ENCODE measurements around the gene MPPED2. TPM values are rescaled to one million over a fixed set of nuclear protein-coding genes. Genes with fewer than 3 reads are reported as not detected.

MPPED2 gene
- total RNA-seq, 1 donor from 2014 or later = 1.6 TPM

- no peaks in the 10 kb centered on the region for H3K36me3 Mint-ChIP-seq (ENCODE audit: low read depth, unreplicated experiment)
- no peak overlapping the region for H3K27ac ChIP-seq (ENCODE audit: low read depth, low read length)
- H3K9me3 Mint-ChIP-seq (ENCODE audit: unreplicated experiment) = no peaks in the 10 kb centered on the region
- H3K4me3 Mint-ChIP-seq (ENCODE audit: unreplicated experiment) = no peak overlapping the region
- FAIRE-seq (no peak), DNase-seq (ENCODE audit: low read depth) (no peak)
- no peak overlapping the region for H3K27ac Mint-ChIP-seq (ENCODE audit: unreplicated experiment)
- no peak overlapping the region for H3K4me3 ChIP-seq (ENCODE audit: insufficient read depth, low read depth, low read length)
- no peaks in the 10 kb centered on the region for H3K36me3 ChIP-seq (ENCODE audit: insufficient read depth, low read length)
- no peak for TF ChIP-seq EZH2 (IDR thresholded peaks at IDR 0.05; ENCODE audit: insufficient read depth, low read length)
- no peak for TF ChIP-seq CTCF (IDR thresholded peaks at IDR 0.05; ENCODE audit: insufficient read depth, low read depth, low read length)
- no peaks in the 10 kb centered on the region for H3K79me2 ChIP-seq (ENCODE audit: insufficient read depth, low read length)
- no peaks in the 10 kb centered on the region for H3K9me3 ChIP-seq (ENCODE audit: insufficient read depth, low read depth, low read length)
- no peaks in the 10 kb centered on the region for H4K20me1 ChIP-seq (ENCODE audit: insufficient read depth, low read length)
- no peaks in the 10 kb centered on the region for H3K4me1 Mint-ChIP-seq (ENCODE audit: low read depth, unreplicated experiment)
- H3K27me3 ChIP-seq (ENCODE audit: insufficient read depth, low read length) = no peaks in the 10 kb centered on the region
- H3K4me1 ChIP-seq (ENCODE audit: insufficient read depth, low read length) = no peaks in the 10 kb centered on the region
- H3K4me2 ChIP-seq (ENCODE audit: low read length) = no peak overlapping the region
- no peak overlapping the region for H2AFZ ChIP-seq (ENCODE audit: low read depth, low read length)
- H3K9ac ChIP-seq (ENCODE audit: low read length) = no peak overlapping the region
- no peaks in the 10 kb centered on the region for H3K27me3 Mint-ChIP-seq (ENCODE audit: low read depth, unreplicated experiment)
Measured at GRCh38 chr11:30549565-30549964, 36.6 kb downstream of the MPPED2 start.

GRCh38 chr11:30546334-30546733, 39.8 kb downstream of the MPPED2 start:
- no peaks in the 10 kb centered on the region for H3K4me1 ChIP-seq (ENCODE audit: insufficient read depth, low read length)
- no peaks in the 10 kb centered on the region for H3K9me3 ChIP-seq (ENCODE audit: insufficient read depth, low read depth, low read length)
- H3K4me2 ChIP-seq (ENCODE audit: low read length) = no peak overlapping the region
- Mint-ChIP-seq H3K27me3 (ENCODE audit: low read depth, unreplicated experiment) (no peaks in the 10 kb centered on the region), H3K27ac (ENCODE audit: unreplicated experiment) (no peak overlapping the region), H3K9me3 (ENCODE audit: unreplicated experiment) (no peaks in the 10 kb centered on the region), H3K36me3 (ENCODE audit: low read depth, unreplicated experiment) (no peaks in the 10 kb centered on the region), H3K4me3 (ENCODE audit: unreplicated experiment) (no peak overlapping the region), H3K4me1 (ENCODE audit: low read depth, unreplicated experiment) (no peaks in the 10 kb centered on the region)
- H4K20me1 ChIP-seq (ENCODE audit: insufficient read depth, low read length) = no peaks in the 10 kb centered on the region
- no peak overlapping the region for H3K9ac ChIP-seq (ENCODE audit: low read length)
- no peak overlapping the region for H3K4me3 ChIP-seq (ENCODE audit: insufficient read depth, low read depth, low read length)
- no peak for TF ChIP-seq EZH2 (IDR thresholded peaks at IDR 0.05; ENCODE audit: insufficient read depth, low read length)
- TF ChIP-seq CTCF (IDR thresholded peaks at IDR 0.05; ENCODE audit: insufficient read depth, low read depth, low read length) = no peak
- H3K27me3 ChIP-seq (ENCODE audit: insufficient read depth, low read length) = no peaks in the 10 kb centered on the region
- no peaks in the 10 kb centered on the region for H3K79me2 ChIP-seq (ENCODE audit: insufficient read depth, low read length)
- H2AFZ ChIP-seq (ENCODE audit: low read depth, low read length) = no peak overlapping the region
- no peak overlapping the region for H3K27ac ChIP-seq (ENCODE audit: low read depth, low read length)
- no peaks in the 10 kb centered on the region for H3K36me3 ChIP-seq (ENCODE audit: insufficient read depth, low read length)
- DNase-seq (ENCODE audit: low read depth) = no peak
- no peak for FAIRE-seq

- Mint-ChIP-seq H3K4me3 (ENCODE audit: unreplicated experiment) (no peak overlapping the region), H3K36me3 (ENCODE audit: low read depth, unreplicated experiment) (no peaks in the 10 kb centered on the region), H3K27ac (ENCODE audit: unreplicated experiment) (no peak overlapping the region), H3K9me3 (ENCODE audit: unreplicated experiment) (no peaks in the 10 kb centered on the region), H3K4me1 (ENCODE audit: low read depth, unreplicated experiment) (no peaks in the 10 kb centered on the region), H3K27me3 (ENCODE audit: low read depth, unreplicated experiment) (no peaks in the 10 kb centered on the region)
- no peak overlapping the region for H3K4me3 ChIP-seq (ENCODE audit: insufficient read depth, low read depth, low read length)
- no peaks in the 10 kb centered on the region for H3K79me2 ChIP-seq (ENCODE audit: insufficient read depth, low read length)
- no peak for TF ChIP-seq CTCF (IDR thresholded peaks at IDR 0.05; ENCODE audit: insufficient read depth, low read depth, low read length)
- no peak for TF ChIP-seq EZH2 (IDR thresholded peaks at IDR 0.05; ENCODE audit: insufficient read depth, low read length)
- H3K4me1 ChIP-seq (ENCODE audit: insufficient read depth, low read length) = no peaks in the 10 kb centered on the region
- H3K27me3 ChIP-seq (ENCODE audit: insufficient read depth, low read length) = no peaks in the 10 kb centered on the region
- no peak for DNase-seq (ENCODE audit: low read depth)
- no peaks in the 10 kb centered on the region for H3K9me3 ChIP-seq (ENCODE audit: insufficient read depth, low read depth, low read length)
- no peak overlapping the region for H3K9ac ChIP-seq (ENCODE audit: low read length)
- no peak overlapping the region for H2AFZ ChIP-seq (ENCODE audit: low read depth, low read length)
- no peak overlapping the region for H3K4me2 ChIP-seq (ENCODE audit: low read length)
- H4K20me1 ChIP-seq (ENCODE audit: insufficient read depth, low read length) = no peaks in the 10 kb centered on the region
- no peak overlapping the region for H3K27ac ChIP-seq (ENCODE audit: low read depth, low read length)
- FAIRE-seq = no peak
- H3K36me3 ChIP-seq (ENCODE audit: insufficient read depth, low read length) = no peaks in the 10 kb centered on the region
Measured at GRCh38 chr11:30545507-30545906, 40.6 kb downstream of the MPPED2 start.
